ENCODE data around the gene IL1RAPL1.

IL1RAPL1 gene

GRCh38 chrX:29487714-29488113 is 900.5 kb downstream of the IL1RAPL1 start:
- Histone ChIP-seq H3K9me3 (ENCODE audit: control insufficient read depth, insufficient read depth, low read depth, low read length) (no peaks in the 10 kb centered on the region), H3K4me3 (ENCODE audit: low read depth, low read length) (no peak overlapping the region), H3K4me1 (ENCODE audit: control insufficient read depth, insufficient read depth, low read length) (no peaks in the 10 kb centered on the region), H3K27ac (ENCODE audit: low read depth, low read length) (no peak overlapping the region), H3K9ac (ENCODE audit: low read length) (no peak overlapping the region), H3K36me3 (ENCODE audit: control insufficient read depth, insufficient read depth, low read length) (no peaks in the 10 kb centered on the region), H3K27me3 (ENCODE audit: control insufficient read depth, insufficient read depth, low read length) (peaks cover 4% of the 10 kb centered on the region; the same call in 1 of the 2 replicates)

DNA sequence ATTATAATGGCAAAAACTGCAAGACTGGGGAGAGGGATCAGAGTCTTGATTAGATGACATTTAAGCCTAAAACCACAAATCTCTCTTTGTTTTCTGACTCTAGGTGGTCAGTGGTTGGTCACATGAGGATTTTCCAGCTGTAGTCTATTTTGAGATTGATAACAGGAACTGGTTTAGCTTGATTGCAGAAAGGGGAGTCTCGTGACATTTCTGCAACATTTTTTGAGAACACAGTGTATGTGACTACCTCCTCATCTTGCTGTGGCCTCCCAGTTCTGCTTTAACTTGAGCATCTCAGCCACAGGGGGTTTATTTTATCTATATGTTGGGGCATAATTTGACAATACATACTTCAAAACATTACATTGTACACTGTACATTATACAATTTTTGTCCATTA is 901.7 kb downstream of the IL1RAPL1 start:
- Histone ChIP-seq H3K9me3 (ENCODE audit: control insufficient read depth, insufficient read depth, low read depth, low read length) (no peaks in the 10 kb centered on the region), H3K9ac (ENCODE audit: low read length) (no peak overlapping the region), H3K4me3 (ENCODE audit: low read depth, low read length) (no peak overlapping the region), H3K4me1 (ENCODE audit: control insufficient read depth, insufficient read depth, low read length) (no peaks in the 10 kb centered on the region), H3K27me3 (ENCODE audit: control insufficient read depth, insufficient read depth, low read length) (peaks cover 4% of the 10 kb centered on the region; the same call in 1 of the 2 replicates), H3K36me3 (ENCODE audit: control insufficient read depth, insufficient read depth, low read length) (no peaks in the 10 kb centered on the region), H3K27ac (ENCODE audit: low read depth, low read length) (no peak overlapping the region)

- Histone ChIP-seq H3K4me3 (ENCODE audit: low read depth, low read length) (no peak overlapping the region), H3K36me3 (ENCODE audit: control insufficient read depth, insufficient read depth, low read length) (no peaks in the 10 kb centered on the region), H3K9me3 (ENCODE audit: control insufficient read depth, insufficient read depth, low read depth, low read length) (no peaks in the 10 kb centered on the region), H3K9ac (ENCODE audit: low read length) (no peak overlapping the region), H3K4me1 (ENCODE audit: control insufficient read depth, insufficient read depth, low read length) (no peaks in the 10 kb centered on the region), H3K27ac (ENCODE audit: low read depth, low read length) (no peak overlapping the region), H3K27me3 (ENCODE audit: control insufficient read depth, insufficient read depth, low read length) (peaks cover 4% of the 10 kb centered on the region; the same call in 1 of the 2 replicates)
Observed at GRCh38 chrX:29490606-29491005, 903.4 kb downstream of the IL1RAPL1 start.

DNA sequence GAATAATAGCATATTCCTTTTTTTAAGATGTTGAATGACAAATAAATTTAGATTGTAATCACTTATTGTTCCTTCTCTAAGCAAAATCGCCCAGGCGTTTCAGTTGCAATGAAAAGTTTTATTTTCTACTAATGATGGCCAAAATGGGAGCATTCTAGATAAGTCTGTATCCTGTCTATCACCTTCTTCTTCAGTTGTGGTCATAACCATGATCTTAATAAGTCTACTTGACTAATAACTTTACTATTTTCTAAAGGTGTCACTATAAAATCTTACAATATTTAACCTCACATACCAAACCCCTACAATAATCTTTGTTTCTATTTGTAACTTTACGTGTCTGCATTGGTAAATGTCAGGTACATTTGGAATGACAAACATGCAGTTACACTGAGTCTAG is 904.4 kb downstream of the IL1RAPL1 start:
- no peaks in the 10 kb centered on the region for H3K9me3 ChIP-seq (ENCODE audit: control insufficient read depth, insufficient read depth, low read depth, low read length)
- peaks cover 4% of the 10 kb centered on the region; the same call in 1 of the 2 replicates for H3K27me3 ChIP-seq (ENCODE audit: control insufficient read depth, insufficient read depth, low read length)
- no peaks in the 10 kb centered on the region for H3K36me3 ChIP-seq (ENCODE audit: control insufficient read depth, insufficient read depth, low read length)
- no peak overlapping the region for H3K27ac ChIP-seq (ENCODE audit: low read depth, low read length)
- no peaks in the 10 kb centered on the region for H3K4me1 ChIP-seq (ENCODE audit: control insufficient read depth, insufficient read depth, low read length)
- H3K9ac ChIP-seq (ENCODE audit: low read length), result no peak overlapping the region
- H3K4me3 ChIP-seq (ENCODE audit: low read depth, low read length), result no peak overlapping the region

- H3K9me3 ChIP-seq (ENCODE audit: control insufficient read depth, insufficient read depth, low read depth, low read length), result no peaks in the 10 kb centered on the region
- H3K27me3 ChIP-seq (ENCODE audit: control insufficient read depth, insufficient read depth, low read length), result no peaks in the 10 kb centered on the region; the same call in 1 of the 2 replicates
- no peaks in the 10 kb centered on the region for H3K4me1 ChIP-seq (ENCODE audit: control insufficient read depth, insufficient read depth, low read length)
- no peaks in the 10 kb centered on the region for H3K36me3 ChIP-seq (ENCODE audit: control insufficient read depth, insufficient read depth, low read length)
- H3K4me3 ChIP-seq (ENCODE audit: low read depth, low read length), result no peak overlapping the region
- H3K27ac ChIP-seq (ENCODE audit: low read depth, low read length), result no peak overlapping the region
- no peak overlapping the region for H3K9ac ChIP-seq (ENCODE audit: low read length)
Observed at GRCh38 chrX:29496636-29497180, 909.5 kb downstream of the IL1RAPL1 start.

DNA sequence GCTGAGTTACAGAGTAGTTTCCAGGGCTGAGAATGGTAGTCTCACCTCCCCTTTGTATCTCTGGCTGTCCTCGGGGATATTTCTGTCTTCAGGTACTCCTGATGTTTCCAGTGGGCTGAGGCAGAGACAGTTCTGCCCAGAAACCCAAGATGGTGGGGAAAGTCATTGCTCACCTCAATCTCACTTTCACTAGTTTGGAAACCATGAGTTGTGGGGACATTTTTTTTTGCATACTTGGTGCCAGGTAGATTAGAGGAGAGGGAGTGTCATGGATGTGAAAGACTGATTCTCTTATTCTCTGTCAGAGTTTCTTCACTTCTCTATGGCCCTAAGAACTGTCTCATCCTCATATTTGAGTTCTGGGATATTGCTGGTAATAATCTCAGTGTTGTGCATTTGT is 919.5 kb downstream of the IL1RAPL1 start:
- no peaks in the 10 kb centered on the region for H3K27me3 ChIP-seq (ENCODE audit: control insufficient read depth, insufficient read depth, low read length)
- H3K4me3 ChIP-seq (ENCODE audit: low read depth, low read length), result no peak overlapping the region
- H3K36me3 ChIP-seq (ENCODE audit: control insufficient read depth, insufficient read depth, low read length), result no peaks in the 10 kb centered on the region
- H3K4me1 ChIP-seq (ENCODE audit: control insufficient read depth, insufficient read depth, low read length), result no peaks in the 10 kb centered on the region
- H3K9ac ChIP-seq (ENCODE audit: low read length), result no peak overlapping the region
- H3K27ac ChIP-seq (ENCODE audit: low read depth, low read length), result no peak overlapping the region
- no peaks in the 10 kb centered on the region for H3K9me3 ChIP-seq (ENCODE audit: control insufficient read depth, insufficient read depth, low read depth, low read length)

DNA sequence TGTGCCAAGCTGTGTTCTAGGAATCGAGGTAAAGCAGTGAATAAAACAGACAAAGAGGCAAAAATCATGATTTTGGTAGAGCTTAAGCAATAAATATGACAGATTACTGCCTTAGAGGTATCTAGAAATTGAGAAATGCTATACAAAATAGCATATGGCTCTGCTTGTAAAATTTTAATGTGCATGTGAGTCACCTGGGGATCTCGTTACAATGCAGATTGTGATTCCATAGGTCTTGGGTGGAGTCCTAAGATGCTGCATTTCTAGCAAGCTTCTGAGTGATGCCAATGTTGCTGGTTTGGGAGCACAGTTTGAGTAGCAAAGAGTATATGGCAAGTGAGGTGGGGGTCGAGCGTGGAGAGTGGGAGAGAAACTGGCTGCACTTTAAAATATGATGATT is 930.9 kb downstream of the IL1RAPL1 start:
- H3K9me3 ChIP-seq (ENCODE audit: control insufficient read depth, insufficient read depth, low read depth, low read length), result no peaks in the 10 kb centered on the region
- no peaks in the 10 kb centered on the region for H3K4me1 ChIP-seq (ENCODE audit: control insufficient read depth, insufficient read depth, low read length)
- no peak overlapping the region for H3K9ac ChIP-seq (ENCODE audit: low read length)
- no peak overlapping the region for H3K4me3 ChIP-seq (ENCODE audit: low read depth, low read length)
- H3K36me3 ChIP-seq (ENCODE audit: control insufficient read depth, insufficient read depth, low read length), result no peaks in the 10 kb centered on the region
- H3K27ac ChIP-seq (ENCODE audit: low read depth, low read length), result no peak overlapping the region
- no peaks in the 10 kb centered on the region for H3K27me3 ChIP-seq (ENCODE audit: control insufficient read depth, insufficient read depth, low read length)

GRCh38 chrX:29528281-29528680 is 941.0 kb downstream of the IL1RAPL1 start:
- no peaks in the 10 kb centered on the region for H3K4me1 ChIP-seq (ENCODE audit: control insufficient read depth, insufficient read depth, low read length)
- H3K9me3 ChIP-seq (ENCODE audit: control insufficient read depth, insufficient read depth, low read depth, low read length), result no peaks in the 10 kb centered on the region
- H3K9ac ChIP-seq (ENCODE audit: low read length), result no peak overlapping the region
- no peaks in the 10 kb centered on the region for H3K36me3 ChIP-seq (ENCODE audit: control insufficient read depth, insufficient read depth, low read length)
- H3K4me3 ChIP-seq (ENCODE audit: low read depth, low read length), result no peak overlapping the region
- H3K27me3 ChIP-seq (ENCODE audit: control insufficient read depth, insufficient read depth, low read length), result no peaks in the 10 kb centered on the region; the same call in 1 of the 2 replicates
- H3K27ac ChIP-seq (ENCODE audit: low read depth, low read length), result no peak overlapping the region

- Histone ChIP-seq H3K9ac (ENCODE audit: low read length) (no peak overlapping the region), H3K27ac (ENCODE audit: low read depth, low read length) (no peak overlapping the region), H3K4me1 (ENCODE audit: control insufficient read depth, insufficient read depth, low read length) (0 out of 2 replicates have a peak, but pooled peaks cover 4% of the 10 kb centered on the region), H3K27me3 (ENCODE audit: control insufficient read depth, insufficient read depth, low read length) (no peaks in the 10 kb centered on the region; the same call in 1 of the 2 replicates), H3K4me3 (ENCODE audit: low read depth, low read length) (no peak overlapping the region), H3K36me3 (ENCODE audit: control insufficient read depth, insufficient read depth, low read length) (no peaks in the 10 kb centered on the region), H3K9me3 (ENCODE audit: control insufficient read depth, insufficient read depth, low read depth, low read length) (no peaks in the 10 kb centered on the region)
Observed at GRCh38 chrX:29530501-29530900, 943.3 kb downstream of the IL1RAPL1 start.

- no peaks in the 10 kb centered on the region for H3K9me3 ChIP-seq (ENCODE audit: control insufficient read depth, insufficient read depth, low read depth, low read length)
Observed at GRCh38 chrX:29531336-29531735, 944.1 kb downstream of the IL1RAPL1 start.

GRCh38 chrX:29535212-29536162 is 948.2 kb downstream of the IL1RAPL1 start:
- Histone ChIP-seq H3K4me1 (ENCODE audit: control insufficient read depth, insufficient read depth, low read length) (0 out of 2 replicates have a peak, but pooled peaks cover 4% of the 10 kb centered on the region), H3K36me3 (ENCODE audit: control insufficient read depth, insufficient read depth, low read length) (no peaks in the 10 kb centered on the region), H3K27ac (ENCODE audit: low read depth, low read length) (no peak overlapping the region), H3K9me3 (ENCODE audit: control insufficient read depth, insufficient read depth, low read depth, low read length) (no peaks in the 10 kb centered on the region), H3K4me3 (ENCODE audit: low read depth, low read length) (no peak overlapping the region), H3K9ac (ENCODE audit: low read length) (no peak overlapping the region), H3K27me3 (ENCODE audit: control insufficient read depth, insufficient read depth, low read length) (no peaks in the 10 kb centered on the region; the same call in 1 of the 2 replicates)

More at GRCh38 chrX:29531336-29531735, 944.1 kb downstream of the IL1RAPL1 start:
- no peaks in the 10 kb centered on the region; the same call in 1 of the 2 replicates for H3K27me3 ChIP-seq (ENCODE audit: control insufficient read depth, insufficient read depth, low read length)
- no peaks in the 10 kb centered on the region for H3K36me3 ChIP-seq (ENCODE audit: control insufficient read depth, insufficient read depth, low read length)
- H3K27ac ChIP-seq (ENCODE audit: low read depth, low read length), result no peak overlapping the region
- no peak overlapping the region for H3K9ac ChIP-seq (ENCODE audit: low read length)
- H3K4me1 ChIP-seq (ENCODE audit: control insufficient read depth, insufficient read depth, low read length), result 0 out of 2 replicates have a peak, but pooled peaks cover 4% of the 10 kb centered on the region
- no peak overlapping the region for H3K4me3 ChIP-seq (ENCODE audit: low read depth, low read length)

All from HUES6 (cell line).